Measurements from ENCODE around the gene RNU6-9. TPM values are rescaled to one million over a fixed set of nuclear protein-coding genes. Genes with fewer than 3 reads are reported as not detected.
A peak's percentile ranks its signal among the peaks of the same experiment; 100 is the strongest.

RNU6-9 gene
- total RNA-seq, 2 experiments from 2014 or later: not detected

DNA sequence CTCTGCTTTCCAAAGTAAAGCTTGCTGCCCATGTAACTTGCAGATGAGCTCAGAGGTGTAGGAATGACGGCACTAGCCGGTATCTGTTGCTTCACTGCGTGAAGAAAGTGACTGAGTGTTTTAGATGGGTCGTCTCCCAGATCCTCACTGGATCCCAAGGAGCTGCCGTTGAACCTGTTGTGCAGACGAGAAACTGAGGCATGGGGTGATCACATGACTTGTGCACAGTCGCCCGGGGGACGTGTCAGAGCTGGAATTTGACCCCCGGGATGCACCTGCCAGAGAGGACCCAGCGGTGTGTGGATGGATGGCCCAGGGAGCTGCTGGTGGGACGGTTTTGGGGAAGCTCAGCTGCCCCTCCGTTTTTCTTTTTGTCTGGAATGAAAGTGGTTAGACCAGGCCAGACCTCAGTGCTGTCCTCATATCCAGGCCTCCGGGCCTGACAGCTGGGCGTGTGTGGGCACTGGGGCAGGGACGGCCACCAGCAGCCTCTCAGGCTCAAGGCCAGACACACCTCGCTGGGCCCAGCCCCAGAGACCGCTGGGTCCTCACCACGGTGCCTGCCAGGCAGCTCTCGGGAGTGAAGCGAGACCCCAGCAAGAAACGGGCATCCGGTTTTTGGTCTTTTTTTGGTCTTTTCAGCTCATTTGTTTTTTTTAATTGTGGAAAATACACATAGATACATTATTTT, 45.1 kb downstream of the RNU6-9 start:
- no peak overlapping the region for H3K27ac ChIP-seq (ENCODE audit: low read depth in 1 of 2, low read length in 2 of 2)
- ChIA-PET CTCF (interaction anchor here (1.5 kb wide), 1 partner anchor 46 kb away, joined by 6 read pairs; the partner anchor contains the start of gene WDR18), POLR2A (interaction anchor here (0.8 to 2.1 kb wide), 3 partner anchors 14 to 46 kb away, joined by 3 to 5 read pairs (median 5); partner anchors contain the start of gene WDR18)
- ATAC-seq (ENCODE audit: poor library complexity): no peak
- intact Hi-C loops (cut with DNase I, micrococcal nuclease): no loop called here
- Mint-ChIP-seq H3K4me1 (ENCODE audit: low read depth) (peaks cover 35% of the 10 kb centered on the region), H3K27me3 (no peaks in the 10 kb centered on the region), H3K9me3 (no peaks in the 10 kb centered on the region), H3K4me3 (no peak overlapping the region), H3K27ac (no peak overlapping the region), H3K36me3 (ENCODE audit: low read depth) (no peaks in the 10 kb centered on the region)
- H3K4me3 ChIP-seq (ENCODE audit: low read length): no peak overlapping the region
- peaks cover 55% of the 10 kb centered on the region for H3K4me1 ChIP-seq (ENCODE audit: insufficient read depth, low read length)
- no peak for TF ChIP-seq CTCF (IDR thresholded peaks at IDR 0.05)
- no peak for DNase-seq
- H3K9me3 ChIP-seq (ENCODE audit: control insufficient read depth in 1 of 2, insufficient read depth in 1 of 2, low read length in 2 of 2): peaks cover 0 to 13% of the 10 kb centered on the region in 2 experiments
- no peaks in the 10 kb centered on the region for H3K36me3 ChIP-seq (ENCODE audit: insufficient read depth, low read length)
- no peaks in the 10 kb centered on the region for H3K27me3 ChIP-seq (ENCODE audit: control insufficient read depth in 1 of 2, insufficient read depth in 2 of 2, low read length in 2 of 2)

DNA sequence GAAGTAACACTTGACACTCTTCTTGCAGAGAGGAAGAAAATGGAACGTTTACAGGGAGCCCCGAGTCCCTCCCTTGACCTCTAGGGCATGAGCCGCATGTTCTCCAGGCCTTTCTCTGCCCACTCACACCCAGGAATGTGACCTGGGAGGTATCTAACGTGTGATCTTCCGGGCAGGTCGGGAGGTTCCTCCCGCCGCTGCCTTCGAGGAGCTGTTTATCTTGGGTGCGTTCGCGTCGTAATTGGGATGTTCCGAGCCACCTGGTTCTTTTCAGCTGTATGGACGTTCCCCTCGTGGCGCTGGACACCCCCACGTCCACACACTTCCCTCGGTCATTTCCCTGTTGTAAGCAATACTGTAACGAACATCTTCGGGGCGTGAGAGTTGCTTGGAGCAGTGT, 46.2 kb downstream of the RNU6-9 start:
- Histone ChIP-seq H3K27ac (ENCODE audit: low read depth in 1 of 2, low read length in 2 of 2) (no peak overlapping the region), H3K4me3 (ENCODE audit: low read length) (no peak overlapping the region), H3K36me3 (ENCODE audit: insufficient read depth, low read length) (no peaks in the 10 kb centered on the region), H3K27me3 (ENCODE audit: control insufficient read depth in 1 of 2, insufficient read depth in 2 of 2, low read length in 2 of 2) (no peaks in the 10 kb centered on the region), H3K9me3 (ENCODE audit: control insufficient read depth in 1 of 2, insufficient read depth in 1 of 2, low read length in 2 of 2) (peaks cover 0 to 17% of the 10 kb centered on the region in 2 experiments), H3K4me1 (ENCODE audit: insufficient read depth, low read length) (peaks cover 44% of the 10 kb centered on the region)
- ATAC-seq (ENCODE audit: poor library complexity) (no peak), DNase-seq (no peak)
- TF ChIP-seq CTCF (IDR thresholded peaks at IDR 0.05): no peak
- ChIA-PET CTCF (no interaction called here), POLR2A (interaction anchor here (2.1 kb wide), 1 partner anchor 45 kb away, joined by 5 read pairs; the partner anchor contains the start of gene WDR18)
- no peaks in the 10 kb centered on the region for H3K36me3 Mint-ChIP-seq (ENCODE audit: low read depth)
- H3K4me1 Mint-ChIP-seq (ENCODE audit: low read depth): peaks cover 30% of the 10 kb centered on the region
- intact Hi-C loops (cut with DNase I, micrococcal nuclease): no loop called here
- H3K27me3 Mint-ChIP-seq: no peaks in the 10 kb centered on the region
- H3K27ac Mint-ChIP-seq: no peak overlapping the region
- no peaks in the 10 kb centered on the region for H3K9me3 Mint-ChIP-seq
- H3K4me3 Mint-ChIP-seq: peak overlapping the region; percentile 78

GRCh38 chr19:939922-940321, 46.6 kb downstream of the RNU6-9 start:
- H3K27ac ChIP-seq (ENCODE audit: low read depth in 1 of 2, low read length in 2 of 2): no peak overlapping the region
- CTCF ChIA-PET: no interaction called here
- Mint-ChIP-seq H3K4me3 (peak overlapping the region; percentile 78), H3K4me1 (ENCODE audit: low read depth) (peaks cover 30% of the 10 kb centered on the region), H3K36me3 (ENCODE audit: low read depth) (no peaks in the 10 kb centered on the region), H3K27me3 (no peaks in the 10 kb centered on the region), H3K9me3 (no peaks in the 10 kb centered on the region), H3K27ac (peak overlapping the region; percentile 74)
- H3K4me1 ChIP-seq (ENCODE audit: insufficient read depth, low read length): peaks cover 42% of the 10 kb centered on the region
- no peak overlapping the region for H3K4me3 ChIP-seq (ENCODE audit: low read length)
- ATAC-seq (ENCODE audit: poor library complexity) (no peak), DNase-seq (no peak)
- POLR2A ChIA-PET: interaction anchor here (1.7 kb wide), 1 partner anchor 329 kb away, joined by 3 read pairs; the partner anchor contains the start of gene CIRBP
- no peak for TF ChIP-seq CTCF (IDR thresholded peaks at IDR 0.05)
- no peaks in the 10 kb centered on the region for H3K36me3 ChIP-seq (ENCODE audit: insufficient read depth, low read length)
- intact Hi-C loops (cut with DNase I, micrococcal nuclease): no loop called here
- H3K9me3 ChIP-seq (ENCODE audit: control insufficient read depth in 1 of 2, insufficient read depth in 1 of 2, low read length in 2 of 2): peaks cover 0 to 17% of the 10 kb centered on the region in 2 experiments
- H3K27me3 ChIP-seq (ENCODE audit: control insufficient read depth in 1 of 2, insufficient read depth in 2 of 2, low read length in 2 of 2): no peaks in the 10 kb centered on the region
